HG02973 (cell line): ENCODE data around the gene GPR161.
"Not testable (repeated sequence)": the region's sequence is repeated elsewhere in the genome, so short reads cannot be mapped to it uniquely, and the experiment has no call there.

ENCODE experiments used
- ATAC-seq: cut with Tn5 transposase; IDR thresholded peaks from one replicate; pipeline ENCODE4 v1.9.1; 2021; ENCODE audit warnings: moderate library complexity; ENCODE audit not compliant: unreplicated experiment

Gene GPR161

GRCh38 chr1:168136709-168137514 is at the start of gene GPR161:
TSS of gene GPR161 (minus strand) at chr1:168136930. CDS start at chr1:168104850, 32,080 bp downstream.
- no peak for ATAC-seq

DNA sequence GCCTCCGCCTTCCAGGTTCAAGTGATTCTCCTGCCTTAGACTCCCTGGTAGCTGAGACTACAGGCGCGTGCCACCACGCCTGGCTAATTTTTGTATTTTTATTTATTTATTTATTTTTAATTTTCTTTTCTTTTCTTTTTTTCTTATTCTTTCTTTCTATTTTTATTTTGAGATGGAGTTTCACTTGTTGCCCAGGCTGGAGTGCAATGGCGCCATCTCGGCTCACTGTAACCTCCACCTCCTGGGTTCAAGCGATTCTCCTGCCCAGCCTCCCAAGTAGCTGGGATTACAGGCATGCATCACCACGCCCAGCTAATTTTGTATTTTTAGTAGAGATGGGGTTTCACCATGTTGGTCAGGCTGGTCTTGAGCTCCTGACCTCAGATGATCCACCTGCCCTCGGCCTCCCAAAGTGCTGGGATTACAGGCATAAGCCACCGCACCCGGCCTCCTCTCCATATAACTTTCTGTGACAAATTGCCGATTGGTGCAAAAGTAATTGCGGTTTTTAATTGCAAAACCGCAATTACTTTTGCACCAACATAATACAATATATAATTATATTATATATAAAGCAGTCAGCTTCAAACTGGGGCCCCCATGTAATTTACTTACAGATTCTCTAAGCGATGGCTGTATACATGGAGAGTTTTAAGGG is 44.5 kb upstream of the GPR161 start:
- not testable (repeated sequence) for ATAC-seq

GRCh38 chr1:168180148-168180524 is 43.4 kb upstream of the GPR161 start:
- ATAC-seq, result no peak

GRCh38 chr1:168179438-168180147 is 42.9 kb upstream of the GPR161 start:
- peak; percentile 4 for ATAC-seq

DNA sequence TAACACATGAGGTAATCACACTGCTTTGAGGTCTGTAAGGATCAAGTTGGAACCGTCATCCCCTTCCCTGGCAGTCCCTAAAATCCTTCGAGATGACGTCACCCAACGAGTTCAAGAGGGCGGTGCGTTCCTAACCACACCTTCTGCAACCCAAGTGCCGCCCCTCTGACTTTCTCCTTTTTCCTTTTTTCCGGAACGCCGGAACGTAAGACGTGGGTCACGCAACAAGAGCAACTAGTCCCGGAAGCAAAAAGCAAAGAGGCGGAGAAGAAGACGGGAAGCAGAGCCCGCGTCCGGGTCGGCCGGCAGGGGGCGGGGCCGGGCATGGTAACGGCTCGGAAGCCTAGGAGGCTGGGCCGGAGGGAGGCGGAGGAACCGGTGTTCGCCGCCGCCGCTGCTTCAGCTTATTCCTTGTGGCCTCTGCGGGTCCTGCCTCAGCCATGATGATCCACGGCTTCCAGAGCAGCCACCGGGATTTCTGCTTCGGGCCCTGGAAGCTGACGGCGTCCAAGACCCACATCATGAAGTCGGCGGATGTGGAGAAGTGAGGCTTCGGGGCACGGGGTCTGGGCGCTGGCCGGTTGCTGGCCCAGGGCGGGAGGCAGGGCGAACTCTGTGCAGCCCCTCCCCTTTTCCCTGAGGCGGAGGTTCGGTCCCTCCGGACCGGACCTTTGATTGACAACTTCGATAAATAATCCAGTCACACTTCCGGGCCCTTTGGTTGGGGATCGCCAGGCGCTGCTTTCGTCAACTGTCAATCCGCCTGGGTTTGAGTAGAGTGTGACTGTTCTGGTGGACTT is 42.1 kb upstream of the GPR161 start, which contains the start of gene TIPRL:
TSS of gene TIPRL (plus strand) at position 325 of the 800 bp plus-strand sequence. CDS start at position 441, 116 bp downstream.
- ATAC-seq, result peak; percentile 86

- ATAC-seq, result no peak
These were observed 41.5 kb upstream of the GPR161 start for GRCh38 chr1:168178227-168178637.

DNA sequence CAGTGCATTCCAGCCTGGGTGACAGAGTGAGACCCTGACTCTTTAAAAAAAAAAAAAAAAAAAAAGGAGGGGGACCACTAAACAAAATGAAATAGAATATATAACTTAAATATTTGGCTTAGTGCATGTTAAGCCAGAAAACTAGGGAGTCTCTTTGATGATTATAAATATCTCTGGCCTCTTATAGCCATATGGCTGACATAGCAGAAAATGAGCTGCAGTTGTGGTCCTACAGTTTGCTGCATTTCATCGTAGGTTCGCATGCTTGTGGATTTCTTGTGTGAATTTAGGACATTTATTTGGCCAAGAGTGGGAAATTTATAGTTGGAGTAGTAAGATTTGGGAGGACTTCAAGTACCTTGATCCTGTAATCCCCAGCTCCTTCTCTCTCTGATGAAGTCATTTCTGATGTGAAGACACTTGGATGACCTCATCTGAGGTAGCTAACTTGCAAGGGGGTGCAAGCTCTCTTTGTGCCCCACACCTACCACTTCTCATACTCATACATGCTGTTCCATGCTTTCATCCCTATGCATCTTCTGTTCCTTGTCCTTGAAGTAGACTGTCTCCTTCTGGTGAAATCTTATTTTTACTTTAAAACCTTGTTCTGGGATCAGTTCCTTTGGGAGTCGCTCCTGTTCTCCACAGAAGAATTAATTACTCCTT is 35.7 kb upstream of the GPR161 start:
- ATAC-seq, result no peak

DNA sequence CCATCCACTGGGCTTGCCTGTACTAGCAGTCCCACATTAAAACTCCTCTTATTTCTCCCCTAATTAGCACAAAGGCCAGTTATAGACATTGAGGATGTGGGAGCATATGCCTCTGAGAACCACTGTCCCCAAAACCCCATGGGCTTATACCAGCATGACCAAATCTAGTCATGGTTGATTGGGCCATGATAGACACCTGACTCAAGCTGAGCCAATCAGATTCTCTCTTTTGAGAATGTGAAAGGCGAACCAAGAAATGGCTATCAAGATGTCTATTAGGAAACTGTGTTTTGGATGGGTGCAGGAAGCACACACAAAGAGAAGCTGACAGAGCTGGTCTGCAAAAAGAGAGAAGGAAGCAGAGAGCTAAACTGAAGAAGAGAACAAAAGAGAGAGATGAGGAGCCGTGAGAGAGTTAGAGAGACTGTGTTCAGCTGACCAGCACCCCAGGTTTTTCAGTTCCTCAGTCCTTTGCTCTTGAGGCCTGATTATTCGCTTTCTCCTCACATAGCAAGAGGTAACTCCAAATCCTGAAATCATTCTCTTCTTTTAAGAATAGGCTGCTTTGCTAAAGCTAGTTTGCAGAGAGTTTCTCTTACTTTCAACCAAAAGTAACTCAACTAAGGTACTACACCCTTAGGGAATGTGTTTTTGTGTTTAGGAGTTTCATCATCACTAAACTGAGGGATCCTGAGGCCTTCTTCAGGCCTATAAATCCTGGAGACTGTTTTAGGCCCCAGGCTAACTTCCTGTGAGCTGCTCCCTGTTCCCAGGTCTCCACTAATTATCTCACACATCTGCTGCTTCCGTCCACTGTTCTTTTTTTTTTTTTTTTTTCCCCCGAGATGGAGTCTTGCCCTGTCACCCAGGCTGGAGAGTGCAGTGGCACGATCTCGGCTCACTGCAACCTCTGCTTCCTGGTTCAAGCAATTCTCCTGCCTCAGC is 34.1 kb upstream of the GPR161 start:
- ATAC-seq, result no peak

DNA sequence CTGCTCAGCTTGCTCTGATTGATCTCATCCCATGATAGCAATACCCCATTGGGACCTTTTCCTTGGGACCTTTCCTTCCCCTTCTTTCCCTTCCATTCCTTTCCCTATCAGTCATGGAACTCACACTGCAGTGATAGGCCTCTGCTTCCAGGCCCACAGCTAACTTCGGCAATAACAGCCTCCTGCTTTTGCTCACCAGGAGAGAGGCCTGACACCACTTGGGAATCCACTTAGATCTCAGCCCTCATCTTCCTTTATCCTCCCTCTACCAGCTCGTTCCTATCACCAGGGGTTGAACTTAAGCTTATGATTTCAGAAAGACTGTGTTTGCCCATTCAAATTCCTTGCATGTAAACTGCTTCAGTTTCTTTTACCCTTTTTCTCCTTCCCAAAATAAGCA is 31.1 kb upstream of the GPR161 start:
- no peak for ATAC-seq

DNA sequence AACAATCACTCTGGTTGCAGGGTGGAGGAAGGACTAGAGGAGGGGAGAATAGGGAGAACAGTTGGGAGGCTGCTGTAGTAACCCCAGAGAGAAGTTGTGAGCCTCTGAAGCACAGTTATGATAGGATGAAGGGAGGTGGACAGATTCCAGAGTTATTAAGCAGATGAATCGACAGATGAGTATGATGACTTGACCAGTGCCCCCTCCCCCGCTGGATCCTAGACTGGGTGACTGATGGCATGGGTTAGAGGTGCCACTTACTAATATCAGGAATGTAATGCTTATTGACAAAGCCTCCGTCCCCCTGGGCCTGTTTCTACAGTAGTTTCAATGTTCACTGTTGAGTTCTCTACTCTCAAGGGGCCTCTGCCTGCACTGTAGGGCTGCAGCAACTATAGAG is 28.0 kb upstream of the GPR161 start:
- no peak for ATAC-seq

GRCh38 chr1:168163670-168164069 is 26.9 kb upstream of the GPR161 start:
- no peak for ATAC-seq

DNA sequence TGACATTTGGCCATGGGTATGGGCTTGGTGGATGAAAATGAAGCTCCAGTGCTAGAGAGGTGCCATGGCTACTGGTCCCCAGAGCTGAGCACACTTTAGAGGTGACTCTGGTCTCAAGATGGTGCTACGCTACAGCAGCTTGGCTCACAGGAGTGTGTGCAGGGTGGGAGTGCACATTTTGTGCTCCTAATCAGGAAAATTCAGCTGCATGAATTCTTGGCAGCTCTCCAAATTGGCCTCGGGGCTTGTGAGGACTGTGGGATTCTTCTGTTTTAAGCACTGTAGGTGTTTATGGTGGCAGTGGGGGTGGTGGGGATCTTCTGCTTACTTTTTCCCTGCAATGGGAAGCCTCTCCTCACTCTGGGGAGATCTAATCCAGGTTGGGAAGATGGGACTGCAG is 24.7 kb upstream of the GPR161 start:
- no peak for ATAC-seq

- ATAC-seq, result no peak
These were observed 23.2 kb upstream of the GPR161 start for GRCh38 chr1:168159979-168160378.

GRCh38 chr1:168159251-168159650 is 22.5 kb upstream of the GPR161 start:
- no peak for ATAC-seq

- no peak for ATAC-seq
These were observed 20.9 kb upstream of the GPR161 start for GRCh38 chr1:168157638-168158037.

DNA sequence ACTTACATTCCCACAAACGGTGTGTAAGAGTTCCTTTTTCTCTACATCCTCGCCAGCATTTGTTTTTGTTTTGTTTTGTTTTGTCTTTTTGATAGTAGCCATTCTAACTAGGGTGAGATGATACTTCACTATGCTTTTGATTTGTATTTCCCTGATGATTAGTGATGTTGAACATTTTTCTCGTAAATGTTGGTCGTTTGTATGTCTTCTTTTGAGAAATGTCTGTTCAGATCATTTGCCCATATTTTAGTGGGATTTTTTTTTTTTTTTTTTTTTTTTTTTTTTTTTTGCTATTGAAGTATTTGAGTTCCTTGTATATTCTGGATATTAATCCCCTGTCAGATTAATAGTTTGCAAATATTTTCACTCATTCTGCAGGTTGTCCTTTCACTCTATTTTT is 19.2 kb upstream of the GPR161 start:
- no peak for ATAC-seq

- not testable (repeated sequence) for ATAC-seq
These were observed 18.0 kb upstream of the GPR161 start for GRCh38 chr1:168154707-168155106.

DNA sequence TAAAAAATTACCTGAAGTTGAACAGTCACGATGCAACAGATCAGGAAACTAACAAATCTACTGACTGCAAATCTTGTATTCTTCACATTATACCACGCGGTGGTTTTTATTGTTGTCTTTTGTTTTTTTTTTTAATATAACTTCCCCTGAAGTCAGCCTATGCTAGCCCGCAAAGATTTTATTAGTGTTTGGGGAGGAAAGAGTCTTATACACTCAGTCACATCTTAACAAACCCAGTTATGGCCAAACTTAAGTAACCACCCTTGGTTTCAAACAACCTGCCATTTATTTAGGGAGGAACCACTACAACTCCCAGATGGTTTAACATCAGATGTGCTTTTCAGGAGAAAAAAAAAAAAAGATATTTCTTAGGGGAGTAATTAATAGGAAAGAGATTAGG is 15.2 kb upstream of the GPR161 start:
- ATAC-seq, result no peak

- no peak for ATAC-seq
These were observed 13.6 kb upstream of the GPR161 start for GRCh38 chr1:168150283-168150682.
